Astrocyte (in vitro differentiated cells and primary cell): ENCODE measurements around the gene ARL2BP. TPM values are rescaled to one million over a fixed set of nuclear protein-coding genes. Genes with fewer than 3 reads are reported as not detected.

Source experiments
- DNase-seq: peaks from one replicate; pipeline ENCODE4 v3.0.0-alpha.2; 2010; ENCODE audit warnings: low read depth
- FAIRE-seq: peaks from 2 replicates; lab custom pipeline; 2011; peaks lifted over from hg19 to GRCh38; lab: Jason Lieb, UNC
- H2AFZ ChIP-seq: 2 replicates; pipeline ENCODE4 v1.6.0; 2012; ENCODE audit warnings: low read depth, low read length, inconsistent platforms
- H3K27ac ChIP-seq: 2 replicates; pipeline ENCODE4 v1.5.1; 2011; ENCODE audit warnings: low read depth, low read length, inconsistent platforms
- H3K27me3 ChIP-seq: 2 replicates; pipeline ENCODE4 v1.6.0; 2011; ENCODE audit warnings: low read length, inconsistent platforms; ENCODE audit not compliant: insufficient read depth
- H3K36me3 ChIP-seq: 2 replicates; pipeline ENCODE4 v1.5.1; 2011; ENCODE audit warnings: low read length, inconsistent platforms; ENCODE audit not compliant: insufficient read depth
- H3K4me1 ChIP-seq: 2 replicates; pipeline ENCODE4 v1.5.1; 2011; ENCODE audit warnings: low read length, inconsistent platforms; ENCODE audit not compliant: insufficient read depth
- H3K4me2 ChIP-seq: 2 replicates; pipeline ENCODE4 v1.6.0; 2012; ENCODE audit warnings: low read length, inconsistent platforms
- H3K4me3 ChIP-seq: 2 replicates; pipeline ENCODE4 v1.5.1; 2011; ENCODE audit warnings: low read depth, mild to moderate bottlenecking, low read length, inconsistent platforms; ENCODE audit not compliant: insufficient read depth
- H3K79me2 ChIP-seq: 2 replicates; pipeline ENCODE4 v1.6.0; 2012; ENCODE audit warnings: mild to moderate bottlenecking, low read length, inconsistent platforms; ENCODE audit not compliant: insufficient read depth
- H3K9ac ChIP-seq: 2 replicates; pipeline ENCODE4 v1.6.0; 2012; ENCODE audit warnings: mild to moderate bottlenecking, low read length, inconsistent platforms
- H3K9me3 ChIP-seq: 2 replicates; pipeline ENCODE4 v1.5.1; 2012; ENCODE audit warnings: low read depth, mild to moderate bottlenecking, low read length, inconsistent platforms; ENCODE audit not compliant: insufficient read depth
- H4K20me1 ChIP-seq: 2 replicates; pipeline ENCODE4 v1.6.0; 2012; ENCODE audit warnings: low read length, inconsistent platforms; ENCODE audit not compliant: insufficient read depth
- H3K27ac Mint-ChIP-seq: one replicate; pipeline ENCODE4 v1.8.0; 2021; ENCODE audit warnings: mild to moderate bottlenecking, mixed read lengths; ENCODE audit not compliant: unreplicated experiment
- H3K27me3 Mint-ChIP-seq: one replicate; pipeline ENCODE4 v1.8.0; 2021; ENCODE audit warnings: low read depth, mixed read lengths; ENCODE audit not compliant: unreplicated experiment
- H3K36me3 Mint-ChIP-seq: one replicate; pipeline ENCODE4 v1.8.0; 2021; ENCODE audit warnings: low read depth, mixed read lengths; ENCODE audit not compliant: unreplicated experiment
- H3K4me1 Mint-ChIP-seq: one replicate; pipeline ENCODE4 v1.8.0; 2021; ENCODE audit warnings: low read depth, mixed read lengths; ENCODE audit not compliant: unreplicated experiment
- H3K4me3 Mint-ChIP-seq: one replicate; pipeline ENCODE4 v1.8.0; 2021; ENCODE audit warnings: mild to moderate bottlenecking, moderate library complexity, mixed read lengths; ENCODE audit not compliant: unreplicated experiment
- H3K9me3 Mint-ChIP-seq: one replicate; pipeline ENCODE4 v1.8.0; 2021; ENCODE audit warnings: mild to moderate bottlenecking, mixed read lengths; ENCODE audit not compliant: unreplicated experiment
- EZH2 ChIP-seq: IDR thresholded peaks from 2 replicates; pipeline ENCODE4 v1.6.1; 2012; ENCODE audit warnings: mild to moderate bottlenecking, low read length, inconsistent platforms; ENCODE audit not compliant: insufficient read depth
- total RNA-seq: library from RNA; stranded (reverse); gene quantifications from 2 replicates; pipeline ENCODE4 v1.2.1, GENCODE V29; 2021
- TF ChIP-seq, protein P1 (sequence below): IDR thresholded peaks from 2 replicates; pipeline ENCODE4 v1.5.1; 2011; ENCODE audit warnings: low read depth, mild to moderate bottlenecking, inconsistent platforms, low read length, moderate library complexity; ENCODE audit not compliant: insufficient read depth

Gene ARL2BP
- total RNA-seq, 1 donor from 2014 or later: 71.1 TPM

DNA sequence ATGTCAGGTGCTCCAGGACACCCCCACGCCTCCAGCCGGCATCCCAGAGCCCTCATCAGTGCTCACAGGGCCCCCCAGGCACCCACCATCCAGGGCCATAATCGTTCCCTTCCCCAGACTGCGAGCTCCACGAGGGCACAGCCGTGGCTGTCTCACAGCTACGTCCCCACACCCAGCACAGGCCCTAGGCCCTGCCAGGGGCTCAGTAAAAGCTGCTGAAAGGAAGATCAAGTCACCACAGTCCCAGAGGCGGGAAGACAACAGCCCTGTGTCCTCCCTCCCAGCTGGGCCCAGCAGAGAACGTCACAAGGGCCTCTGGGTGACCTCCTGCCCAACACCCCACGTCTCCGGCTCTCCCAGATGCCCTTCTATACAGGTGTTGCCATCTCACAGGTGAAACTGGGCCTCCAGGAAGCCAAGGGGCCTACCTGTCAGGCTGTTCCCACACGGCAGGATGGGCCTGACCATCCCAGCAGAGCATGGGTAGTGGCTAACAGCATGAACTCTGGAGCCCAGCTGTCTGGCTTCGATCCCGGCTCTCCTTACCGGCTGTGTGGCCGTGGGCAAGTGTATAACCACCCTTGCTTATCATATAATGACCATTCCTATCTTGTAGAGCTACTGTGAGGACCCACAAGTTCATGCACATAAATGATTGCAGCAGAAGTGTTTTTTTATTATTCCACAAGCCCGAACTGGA lies 17.9 kb downstream of the ARL2BP start:
- peaks cover 3% of the 10 kb centered on the region for H3K36me3 Mint-ChIP-seq
- no peak for DNase-seq
- H3K9me3 ChIP-seq: no peaks in the 10 kb centered on the region
- H3K27ac ChIP-seq: no peak overlapping the region
- H3K27me3 Mint-ChIP-seq: no peaks in the 10 kb centered on the region
- H3K36me3 ChIP-seq: no peaks in the 10 kb centered on the region
- no peaks in the 10 kb centered on the region for H3K27me3 ChIP-seq
- H2AFZ ChIP-seq: no peak overlapping the region
- no peaks in the 10 kb centered on the region for H3K79me2 ChIP-seq
- peaks cover 14% of the 10 kb centered on the region for H3K4me1 ChIP-seq
- H3K4me2 ChIP-seq: no peak overlapping the region
- peaks cover 19% of the 10 kb centered on the region for H3K4me1 Mint-ChIP-seq
- H3K27ac Mint-ChIP-seq: peak overlapping the region; percentile 42
- TF ChIP-seq, protein P1, sequence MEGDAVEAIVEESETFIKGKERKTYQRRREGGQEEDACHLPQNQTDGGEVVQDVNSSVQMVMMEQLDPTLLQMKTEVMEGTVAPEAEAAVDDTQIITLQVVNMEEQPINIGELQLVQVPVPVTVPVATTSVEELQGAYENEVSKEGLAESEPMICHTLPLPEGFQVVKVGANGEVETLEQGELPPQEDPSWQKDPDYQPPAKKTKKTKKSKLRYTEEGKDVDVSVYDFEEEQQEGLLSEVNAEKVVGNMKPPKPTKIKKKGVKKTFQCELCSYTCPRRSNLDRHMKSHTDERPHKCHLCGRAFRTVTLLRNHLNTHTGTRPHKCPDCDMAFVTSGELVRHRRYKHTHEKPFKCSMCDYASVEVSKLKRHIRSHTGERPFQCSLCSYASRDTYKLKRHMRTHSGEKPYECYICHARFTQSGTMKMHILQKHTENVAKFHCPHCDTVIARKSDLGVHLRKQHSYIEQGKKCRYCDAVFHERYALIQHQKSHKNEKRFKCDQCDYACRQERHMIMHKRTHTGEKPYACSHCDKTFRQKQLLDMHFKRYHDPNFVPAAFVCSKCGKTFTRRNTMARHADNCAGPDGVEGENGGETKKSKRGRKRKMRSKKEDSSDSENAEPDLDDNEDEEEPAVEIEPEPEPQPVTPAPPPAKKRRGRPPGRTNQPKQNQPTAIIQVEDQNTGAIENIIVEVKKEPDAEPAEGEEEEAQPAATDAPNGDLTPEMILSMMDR: no peak
- no peak for TF ChIP-seq EZH2
- H4K20me1 ChIP-seq: no peaks in the 10 kb centered on the region
- H3K9me3 Mint-ChIP-seq: no peaks in the 10 kb centered on the region
- FAIRE-seq: no peak
- H3K9ac ChIP-seq: no peak overlapping the region
- H3K4me3 ChIP-seq: no peak overlapping the region
- no peak overlapping the region for H3K4me3 Mint-ChIP-seq

DNA sequence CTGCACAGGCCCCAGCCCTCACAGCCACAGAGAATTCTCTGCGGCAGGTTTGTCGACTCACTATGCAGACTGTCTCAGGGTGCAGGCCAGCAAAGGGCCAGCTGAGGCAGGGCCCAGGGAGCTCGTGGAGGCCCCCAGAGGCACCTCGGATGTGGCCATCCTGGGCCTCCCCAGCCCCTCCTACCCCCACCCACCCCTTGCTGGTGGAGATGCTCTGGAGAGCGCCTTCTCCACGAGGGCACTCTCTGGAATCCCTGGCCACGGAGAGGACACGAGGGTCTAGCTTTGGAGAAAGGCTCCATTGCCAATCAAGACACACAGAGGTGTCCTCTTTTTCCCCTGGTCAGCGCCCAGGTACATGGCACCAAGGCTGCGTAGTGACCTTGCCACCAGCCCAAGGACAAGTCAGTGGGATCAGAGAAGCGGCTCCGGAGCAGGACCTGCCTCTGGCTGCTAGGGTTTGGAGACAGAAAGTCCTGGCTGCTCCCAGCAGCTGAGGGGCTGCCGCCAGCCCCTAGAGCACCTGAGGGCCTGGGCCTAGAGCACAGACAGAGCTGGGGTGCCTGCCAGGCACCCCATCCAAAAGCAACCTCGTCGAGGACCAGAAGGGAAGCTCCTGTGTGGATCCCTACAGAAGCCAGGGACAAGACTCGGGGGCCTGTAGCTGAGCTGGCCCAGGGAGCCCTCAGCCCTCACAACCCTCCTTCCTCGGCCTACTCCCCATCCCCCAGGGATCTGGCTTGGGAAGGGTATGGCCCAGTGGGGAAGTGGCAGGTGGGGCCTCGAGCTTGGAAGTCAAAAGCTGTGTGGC lies 18.7 kb downstream of the ARL2BP start:
- no peaks in the 10 kb centered on the region for H3K79me2 ChIP-seq
- no peak overlapping the region for H3K4me2 ChIP-seq
- H3K4me1 ChIP-seq: peaks cover 14% of the 10 kb centered on the region
- H3K9ac ChIP-seq: no peak overlapping the region
- no peaks in the 10 kb centered on the region for H4K20me1 ChIP-seq
- no peaks in the 10 kb centered on the region for H3K9me3 Mint-ChIP-seq
- no peak for TF ChIP-seq EZH2
- TF ChIP-seq, protein P1: no peak
- no peaks in the 10 kb centered on the region for H3K36me3 Mint-ChIP-seq
- no peaks in the 10 kb centered on the region for H3K27me3 ChIP-seq
- no peaks in the 10 kb centered on the region for H3K9me3 ChIP-seq
- H3K36me3 ChIP-seq: no peaks in the 10 kb centered on the region
- no peaks in the 10 kb centered on the region for H3K27me3 Mint-ChIP-seq
- no peak overlapping the region for H2AFZ ChIP-seq
- H3K4me1 Mint-ChIP-seq: peaks cover 19% of the 10 kb centered on the region
- H3K4me3 Mint-ChIP-seq: no peak overlapping the region
- FAIRE-seq: no peak
- no peak for DNase-seq
- no peak overlapping the region for H3K4me3 ChIP-seq
- H3K27ac Mint-ChIP-seq: no peak overlapping the region
- H3K27ac ChIP-seq: no peak overlapping the region
